HEK293 (cell line): ENCODE measurements around the gene SEMA6D.

Experiments
- KLF1 ChIP-seq: fragments of 450-650 bp; formaldehyde crosslinking; IDR thresholded peaks from 2 replicates; pipeline ENCODE4 v1.5.1; 2016; ENCODE audit warnings: missing biosample characterization, missing genetic modification characterization
- ZNF37A ChIP-seq: fragments of 450-650 bp; IDR thresholded peaks from 2 replicates; pipeline ENCODE4 v1.5.1; 2018; ENCODE audit warnings: missing biosample characterization, missing genetic modification characterization
- ZNF426 ChIP-seq: fragments of 450-650 bp; formaldehyde crosslinking; IDR thresholded peaks from 2 replicates; pipeline ENCODE4 v1.5.1; 2017; ENCODE audit warnings: missing biosample characterization, missing genetic modification characterization, mild to moderate bottlenecking, inconsistent platforms, moderate library complexity
- ZSCAN30 ChIP-seq: fragments of 450-650 bp; IDR thresholded peaks from 2 replicates; pipeline ENCODE4 v1.5.1; 2018; ENCODE audit warnings: missing biosample characterization, mild to moderate bottlenecking, missing genetic modification characterization, moderate library complexity
- TF ChIP-seq, protein P1 (sequence below): fragments of 450-650 bp; formaldehyde crosslinking; IDR thresholded peaks from 2 replicates; pipeline ENCODE4 v1.5.1; 2016; ENCODE audit warnings: missing biosample characterization, missing genetic modification characterization

DNA sequence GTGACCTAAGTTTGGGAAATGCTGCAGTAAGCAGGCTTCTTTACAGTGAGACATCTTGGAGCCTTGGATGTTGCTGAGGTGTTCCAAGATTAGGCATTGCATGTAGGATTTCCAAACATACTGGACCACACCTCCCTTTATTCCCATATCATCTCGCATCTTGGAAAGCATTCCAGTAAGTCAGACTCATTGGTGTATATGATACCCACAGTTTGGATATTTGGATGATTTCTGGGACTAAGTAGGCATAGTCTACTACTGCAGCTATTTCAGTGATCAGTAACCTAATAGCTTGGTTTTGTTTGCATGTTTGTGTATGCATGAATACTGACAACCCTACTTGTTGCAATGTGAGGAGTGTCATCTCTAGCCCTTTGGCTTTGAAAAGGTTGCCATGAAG is 97.3 kb downstream of the SEMA6D start:
- TF ChIP-seq ZNF426 (tag by site-specific recombination) (no peak), KLF1 (tag by site-specific recombination) (no peak), ZNF37A (tag by site-specific recombination) (no peak), ZSCAN30 (tag by site-specific recombination) (no peak)
- TF ChIP-seq, protein P1, sequence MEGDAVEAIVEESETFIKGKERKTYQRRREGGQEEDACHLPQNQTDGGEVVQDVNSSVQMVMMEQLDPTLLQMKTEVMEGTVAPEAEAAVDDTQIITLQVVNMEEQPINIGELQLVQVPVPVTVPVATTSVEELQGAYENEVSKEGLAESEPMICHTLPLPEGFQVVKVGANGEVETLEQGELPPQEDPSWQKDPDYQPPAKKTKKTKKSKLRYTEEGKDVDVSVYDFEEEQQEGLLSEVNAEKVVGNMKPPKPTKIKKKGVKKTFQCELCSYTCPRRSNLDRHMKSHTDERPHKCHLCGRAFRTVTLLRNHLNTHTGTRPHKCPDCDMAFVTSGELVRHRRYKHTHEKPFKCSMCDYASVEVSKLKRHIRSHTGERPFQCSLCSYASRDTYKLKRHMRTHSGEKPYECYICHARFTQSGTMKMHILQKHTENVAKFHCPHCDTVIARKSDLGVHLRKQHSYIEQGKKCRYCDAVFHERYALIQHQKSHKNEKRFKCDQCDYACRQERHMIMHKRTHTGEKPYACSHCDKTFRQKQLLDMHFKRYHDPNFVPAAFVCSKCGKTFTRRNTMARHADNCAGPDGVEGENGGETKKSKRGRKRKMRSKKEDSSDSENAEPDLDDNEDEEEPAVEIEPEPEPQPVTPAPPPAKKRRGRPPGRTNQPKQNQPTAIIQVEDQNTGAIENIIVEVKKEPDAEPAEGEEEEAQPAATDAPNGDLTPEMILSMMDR (tag by site-specific recombination) = no peak
